Activated CD4-positive, alpha-beta T cell treated with anti-CD3 and anti-CD28 coated beads, Interleukin-2, amount 10 ng/mL, durations not matched to agents 7 days and 5 days (primary cell): ENCODE results near the gene IKZF1. TPM values are rescaled to one million over a fixed set of nuclear protein-coding genes. Genes with fewer than 3 reads are reported as not detected.

Source experiments
- CTCF ChIA-PET: fragments of 350-600 bp; sonication (Branson Sonifier 250); formaldehyde crosslinking; loops from one replicate; lab custom pipeline; 2021; ENCODE audit warnings: antibody characterized with exemption; lab: Charles Lee
- POLR2A ChIA-PET: fragments of 350-600 bp; sonication (Branson Sonifier 250); formaldehyde crosslinking; loops from one replicate; lab custom pipeline; 2021; ENCODE audit warnings: antibody characterized with exemption; lab: Charles Lee
- DNase-seq: peaks from one replicate; pipeline ENCODE4 v3.0.0-alpha.2; 2020
- H3K27ac Mint-ChIP-seq: one replicate; pipeline ENCODE4 v1.8.0; 2021; ENCODE audit warnings: mild to moderate bottlenecking, moderate library complexity, mixed read lengths
- H3K27me3 Mint-ChIP-seq: one replicate; pipeline ENCODE4 v1.8.0; 2021; ENCODE audit warnings: mixed read lengths
- H3K36me3 Mint-ChIP-seq: one replicate; pipeline ENCODE4 v1.8.0; 2021; ENCODE audit warnings: low read depth, mixed read lengths
- H3K4me1 Mint-ChIP-seq: one replicate; pipeline ENCODE4 v1.8.0; 2021; ENCODE audit warnings: mixed read lengths
- H3K4me3 Mint-ChIP-seq: one replicate; pipeline ENCODE4 v1.8.0; 2021; ENCODE audit warnings: mild to moderate bottlenecking, moderate library complexity, mixed read lengths
- H3K9me3 Mint-ChIP-seq: one replicate; pipeline ENCODE4 v1.8.0; 2021; ENCODE audit warnings: mixed read lengths
- total RNA-seq, 2 experiments: library from RNA; stranded (reverse); gene quantifications; one replicate each; pipeline ENCODE4 v1.2.3, GENCODE V29; 2021

The IKZF1 gene
- total RNA-seq, 2 experiments from 2014 or later = 379 to 406 TPM

- Mint-ChIP-seq H3K4me1 (peaks cover 49% of the 10 kb centered on the region), H3K27me3 (no peaks in the 10 kb centered on the region), H3K4me3 (no peak overlapping the region), H3K36me3 (peaks cover 1% of the 10 kb centered on the region), H3K27ac (peak overlapping the region; percentile 33), H3K9me3 (no peaks in the 10 kb centered on the region)
- POLR2A ChIA-PET = interaction anchor here (0.6 kb wide), 1 partner anchor 9 kb away, joined by 3 read pairs; no protein-coding TSS in a partner anchor
- CTCF ChIA-PET = interaction anchor here (0.6 to 1.8 kb wide), 3 partner anchors 9 to 221 kb away, joined by 3 read pairs; no protein-coding TSS in a partner anchor
- no peak for DNase-seq
Measured at GRCh38 chr7:50411332-50411731, 106.8 kb downstream of the IKZF1 start.

GRCh38 chr7:50412973-50413372 is 108.5 kb downstream of the IKZF1 start:
- H3K36me3 Mint-ChIP-seq = no peaks in the 10 kb centered on the region
- H3K9me3 Mint-ChIP-seq = no peaks in the 10 kb centered on the region
- H3K4me3 Mint-ChIP-seq = no peak overlapping the region
- no peaks in the 10 kb centered on the region for H3K27me3 Mint-ChIP-seq
- ChIA-PET CTCF (interaction anchor here (1.0 to 1.8 kb wide), 2 partner anchors 9 to 10 kb away, joined by 3 read pairs; no protein-coding TSS in a partner anchor), POLR2A (no interaction called here)
- H3K4me1 Mint-ChIP-seq = peaks cover 55% of the 10 kb centered on the region
- DNase-seq = no peak
- H3K27ac Mint-ChIP-seq = peak overlapping the region; percentile 11

DNA sequence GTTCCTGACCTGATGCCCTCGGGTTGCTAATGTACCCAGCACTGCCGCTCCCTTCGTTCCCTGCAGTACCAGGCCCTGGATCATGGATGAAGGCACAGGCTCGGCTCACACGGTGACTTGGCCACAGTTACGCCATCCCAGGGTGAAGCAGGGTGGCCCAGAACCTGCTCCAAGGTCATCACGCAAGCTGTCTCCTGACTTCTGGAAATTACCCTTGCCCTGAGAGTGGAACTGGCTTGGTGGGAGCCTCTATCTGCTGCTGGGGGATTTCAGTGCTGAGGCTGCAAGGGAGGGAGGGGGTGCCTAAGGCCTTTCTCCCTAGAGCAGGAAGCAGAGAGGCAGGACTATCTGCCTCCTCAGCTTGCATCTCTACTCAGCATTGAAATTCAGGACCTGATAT is 109.0 kb downstream of the IKZF1 start:
- peaks cover 52% of the 10 kb centered on the region for H3K4me1 Mint-ChIP-seq
- H3K27me3 Mint-ChIP-seq = no peaks in the 10 kb centered on the region
- CTCF ChIA-PET = interaction anchor here (0.9 kb wide), 1 partner anchor 208 kb away, joined by 4 read pairs; no protein-coding TSS in a partner anchor

DNA sequence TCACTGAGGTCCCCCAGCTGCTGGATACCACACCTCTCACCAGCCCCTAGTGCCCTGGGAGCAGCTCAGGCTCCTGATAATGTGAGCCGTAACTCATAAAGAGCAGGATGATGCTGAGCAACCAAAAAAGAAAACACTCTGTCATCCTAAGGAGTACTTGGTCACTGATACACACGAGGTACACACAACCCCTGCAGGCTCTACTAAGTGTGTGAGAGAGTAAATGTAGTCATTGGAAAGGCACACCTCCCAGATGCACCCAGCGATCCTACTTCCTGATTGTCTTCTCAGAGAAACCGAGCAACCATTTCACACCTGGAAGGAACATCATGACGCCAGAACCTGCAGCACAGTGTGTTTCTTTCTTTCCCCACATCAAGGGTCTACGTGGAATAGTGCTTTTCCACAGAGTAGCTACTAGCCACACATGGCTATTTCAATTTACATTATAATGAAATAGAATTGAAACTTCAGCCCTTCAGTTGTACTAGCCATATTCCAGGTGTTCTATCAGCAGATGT is 111.4 kb downstream of the IKZF1 start:
- peaks cover 35% of the 10 kb centered on the region for H3K4me1 Mint-ChIP-seq
- H3K27me3 Mint-ChIP-seq = no peaks in the 10 kb centered on the region
- DNase-seq = peak; percentile 20
- H3K4me3 Mint-ChIP-seq = peak overlapping the region; percentile 60
- CTCF ChIA-PET = interaction anchor here (1.0 to 1.6 kb wide), 3 partner anchors 9 to 323 kb away, joined by 3 to 6 read pairs (median 3); no protein-coding TSS in a partner anchor
- peak overlapping the region; percentile 76 for H3K27ac Mint-ChIP-seq
- no peaks in the 10 kb centered on the region for H3K9me3 Mint-ChIP-seq
- no peaks in the 10 kb centered on the region for H3K36me3 Mint-ChIP-seq
- POLR2A ChIA-PET = no interaction called here

More for the DNA sequence above, 109.0 kb downstream of the IKZF1 start:
- Mint-ChIP-seq H3K9me3 (no peaks in the 10 kb centered on the region), H3K27ac (no peak overlapping the region), H3K4me3 (no peak overlapping the region), H3K36me3 (no peaks in the 10 kb centered on the region)
- DNase-seq = no peak
- POLR2A ChIA-PET = no interaction called here

- no peak for DNase-seq
- CTCF ChIA-PET = interaction anchor here (1.0 to 2.4 kb wide), 5 partner anchors 19 to 324 kb away, joined by 3 to 8 read pairs (median 6); no protein-coding TSS in a partner anchor
- peaks cover 35% of the 10 kb centered on the region for H3K4me1 Mint-ChIP-seq
Measured at GRCh38 chr7:50416527-50417182, 112.1 kb downstream of the IKZF1 start.

GRCh38 chr7:50418086-50418515 is 113.6 kb downstream of the IKZF1 start:
- H3K9me3 Mint-ChIP-seq = no peaks in the 10 kb centered on the region
- no peak overlapping the region for H3K4me3 Mint-ChIP-seq
- peak; percentile 85 for DNase-seq
- peaks cover 30% of the 10 kb centered on the region for H3K4me1 Mint-ChIP-seq
- CTCF ChIA-PET = interaction anchor here (0.7 to 2.5 kb wide), 26 partner anchors 9 to 743 kb away, joined by 3 to 16 read pairs (median 4); partner anchors contain the start of genes FIGNL1 and ZPBP
- H3K27me3 Mint-ChIP-seq = no peaks in the 10 kb centered on the region
- H3K36me3 Mint-ChIP-seq = no peaks in the 10 kb centered on the region
- POLR2A ChIA-PET = no interaction called here
- no peak overlapping the region for H3K27ac Mint-ChIP-seq

More at GRCh38 chr7:50416527-50417182, 112.1 kb downstream of the IKZF1 start:
- no peaks in the 10 kb centered on the region for H3K27me3 Mint-ChIP-seq
- POLR2A ChIA-PET = no interaction called here
- H3K9me3 Mint-ChIP-seq = no peaks in the 10 kb centered on the region
- H3K36me3 Mint-ChIP-seq = no peaks in the 10 kb centered on the region
- peak overlapping the region; percentile 60 for H3K4me3 Mint-ChIP-seq
- peak overlapping the region; percentile 76 for H3K27ac Mint-ChIP-seq

GRCh38 chr7:50418526-50419290 is 114.2 kb downstream of the IKZF1 start:
- H3K4me1 Mint-ChIP-seq = peaks cover 30% of the 10 kb centered on the region
- no peak for DNase-seq
- no peaks in the 10 kb centered on the region for H3K36me3 Mint-ChIP-seq
- no peak overlapping the region for H3K4me3 Mint-ChIP-seq
- no peaks in the 10 kb centered on the region for H3K9me3 Mint-ChIP-seq
- ChIA-PET CTCF (interaction anchor here (0.7 to 2.5 kb wide), 23 partner anchors 9 to 742 kb away, joined by 3 to 16 read pairs (median 5); partner anchors contain the start of genes FIGNL1 and ZPBP), POLR2A (no interaction called here)
- no peaks in the 10 kb centered on the region for H3K27me3 Mint-ChIP-seq
- no peak overlapping the region for H3K27ac Mint-ChIP-seq

- H3K27ac Mint-ChIP-seq = no peak overlapping the region
- H3K4me3 Mint-ChIP-seq = no peak overlapping the region
- CTCF ChIA-PET = interaction anchor here (1.0 to 1.9 kb wide), 7 partner anchors 10 to 328 kb away, joined by 3 to 6 read pairs (median 3); partner anchors contain the start of gene ZPBP
- peaks cover 17% of the 10 kb centered on the region for H3K4me1 Mint-ChIP-seq
- no peak for DNase-seq
- H3K9me3 Mint-ChIP-seq = no peaks in the 10 kb centered on the region
- no peaks in the 10 kb centered on the region for H3K36me3 Mint-ChIP-seq
- no peaks in the 10 kb centered on the region for H3K27me3 Mint-ChIP-seq
- POLR2A ChIA-PET = interaction anchor here (0.6 kb wide), 1 partner anchor 10 kb away, joined by 3 read pairs; no protein-coding TSS in a partner anchor
Measured at GRCh38 chr7:50421043-50421442, 116.5 kb downstream of the IKZF1 start.

- CTCF ChIA-PET = interaction anchor here (1.4 to 1.5 kb wide), 2 partner anchors 26 to 233 kb away, joined by 3 to 4 read pairs; no protein-coding TSS in a partner anchor
- H3K9me3 Mint-ChIP-seq = no peaks in the 10 kb centered on the region
- POLR2A ChIA-PET = no interaction called here
- no peak overlapping the region for H3K27ac Mint-ChIP-seq
- no peak overlapping the region for H3K4me3 Mint-ChIP-seq
- no peaks in the 10 kb centered on the region for H3K4me1 Mint-ChIP-seq
- no peak for DNase-seq
- no peaks in the 10 kb centered on the region for H3K27me3 Mint-ChIP-seq
- H3K36me3 Mint-ChIP-seq = no peaks in the 10 kb centered on the region
Measured at GRCh38 chr7:50422858-50423257, 118.3 kb downstream of the IKZF1 start.

GRCh38 chr7:50423860-50424259 is 119.3 kb downstream of the IKZF1 start:
- Mint-ChIP-seq H3K27ac (no peak overlapping the region), H3K36me3 (no peaks in the 10 kb centered on the region), H3K27me3 (no peaks in the 10 kb centered on the region), H3K4me3 (no peak overlapping the region), H3K9me3 (no peaks in the 10 kb centered on the region), H3K4me1 (no peaks in the 10 kb centered on the region)
- ChIA-PET CTCF (interaction anchor here (0.6 to 1.5 kb wide), 2 partner anchors 25 to 286 kb away, joined by 3 to 4 read pairs; no protein-coding TSS in a partner anchor), POLR2A (no interaction called here)
- no peak for DNase-seq

DNA sequence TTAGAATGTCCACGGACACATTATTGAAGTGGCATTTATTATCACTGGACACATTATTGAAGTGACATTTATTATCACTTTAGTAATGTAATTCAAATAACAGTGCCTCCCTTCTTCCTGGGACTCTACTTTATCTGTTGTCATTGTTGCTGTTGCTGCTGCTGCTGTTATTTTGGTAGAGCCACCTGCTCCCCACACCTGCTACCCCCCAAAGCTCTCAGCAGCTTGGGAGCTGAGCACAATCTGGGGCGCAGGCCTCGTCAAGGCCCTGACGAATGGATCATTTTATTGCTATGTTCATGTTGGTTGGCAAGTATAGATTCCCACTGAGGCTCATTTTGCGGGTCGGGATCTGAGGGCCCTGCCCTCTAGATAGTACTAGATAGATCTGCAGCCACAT is 120.8 kb downstream of the IKZF1 start:
- ChIA-PET POLR2A (no interaction called here), CTCF (interaction anchor here (1.1 to 1.4 kb wide), 2 partner anchors 10 to 43 kb away, joined by 3 read pairs; no protein-coding TSS in a partner anchor)
- no peaks in the 10 kb centered on the region for H3K36me3 Mint-ChIP-seq
- no peaks in the 10 kb centered on the region for H3K4me1 Mint-ChIP-seq
- no peak overlapping the region for H3K4me3 Mint-ChIP-seq
- H3K9me3 Mint-ChIP-seq = no peaks in the 10 kb centered on the region
- H3K27ac Mint-ChIP-seq = no peak overlapping the region
- H3K27me3 Mint-ChIP-seq = no peaks in the 10 kb centered on the region
- DNase-seq = no peak
